ENCODE data around the gene VSTM2B. TPM values are rescaled to one million over a fixed set of nuclear protein-coding genes. Genes with fewer than 3 reads are reported as not detected.

The VSTM2B gene
- total and polyA plus RNA-seq, 2 of the 13 experiments (the other 11 are each of a cell fraction or from before 2014, with no cell fraction given) = not detected

DNA sequence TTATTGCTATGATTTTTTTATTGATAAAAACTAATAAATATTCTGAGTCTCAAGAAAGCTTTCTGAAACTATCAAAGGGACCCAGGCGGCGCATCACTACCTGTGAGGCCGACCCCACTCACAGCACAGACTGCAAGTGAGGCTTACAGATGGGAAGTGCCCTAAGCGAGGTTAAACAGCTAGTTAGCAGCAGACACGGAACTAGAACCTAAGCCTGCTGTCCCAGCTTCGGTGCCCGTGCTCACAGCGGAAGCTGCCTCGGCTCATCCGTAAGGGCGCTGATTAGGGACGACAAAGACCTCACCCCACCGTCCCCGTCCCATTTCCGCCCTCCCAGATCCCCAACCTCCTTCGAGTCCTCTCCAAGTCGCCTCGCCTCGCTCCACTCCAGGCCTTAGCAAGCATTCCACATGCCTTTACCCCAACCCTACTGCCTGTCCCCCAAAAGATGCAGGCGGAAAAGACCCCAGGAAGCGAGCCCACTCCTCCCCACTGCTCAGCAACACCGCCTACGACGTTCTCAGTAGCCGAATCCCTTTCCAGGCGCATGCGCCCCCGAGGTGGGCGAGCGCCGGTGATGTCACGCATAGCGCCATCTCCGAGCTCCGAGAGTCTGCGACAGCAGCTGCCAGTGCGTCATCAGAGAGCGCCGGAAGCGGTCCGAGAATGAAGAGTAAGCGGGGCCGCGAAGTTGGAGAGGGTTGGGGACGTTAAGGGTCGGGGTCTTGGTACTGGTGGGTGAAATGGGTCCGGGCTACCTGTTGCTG lies 80.0 kb downstream of the VSTM2B start, which contains the start of gene POP4 (continued):
- TF ChIP-seq ZNF484 (CRISPR knock-in tag; IDR thresholded peaks at IDR 0.05; ENCODE audit: borderline replicate concordance, low read depth) = no peak
- no peak for TF ChIP-seq ZNF263 (CRISPR knock-in tag; IDR thresholded peaks at IDR 0.05)
- TF ChIP-seq ZFYVE20 (CRISPR knock-in tag; IDR thresholded peaks at IDR 0.05; ENCODE audit: borderline replicate concordance, low read depth) = no peak
- TF ChIP-seq, protein P1, sequence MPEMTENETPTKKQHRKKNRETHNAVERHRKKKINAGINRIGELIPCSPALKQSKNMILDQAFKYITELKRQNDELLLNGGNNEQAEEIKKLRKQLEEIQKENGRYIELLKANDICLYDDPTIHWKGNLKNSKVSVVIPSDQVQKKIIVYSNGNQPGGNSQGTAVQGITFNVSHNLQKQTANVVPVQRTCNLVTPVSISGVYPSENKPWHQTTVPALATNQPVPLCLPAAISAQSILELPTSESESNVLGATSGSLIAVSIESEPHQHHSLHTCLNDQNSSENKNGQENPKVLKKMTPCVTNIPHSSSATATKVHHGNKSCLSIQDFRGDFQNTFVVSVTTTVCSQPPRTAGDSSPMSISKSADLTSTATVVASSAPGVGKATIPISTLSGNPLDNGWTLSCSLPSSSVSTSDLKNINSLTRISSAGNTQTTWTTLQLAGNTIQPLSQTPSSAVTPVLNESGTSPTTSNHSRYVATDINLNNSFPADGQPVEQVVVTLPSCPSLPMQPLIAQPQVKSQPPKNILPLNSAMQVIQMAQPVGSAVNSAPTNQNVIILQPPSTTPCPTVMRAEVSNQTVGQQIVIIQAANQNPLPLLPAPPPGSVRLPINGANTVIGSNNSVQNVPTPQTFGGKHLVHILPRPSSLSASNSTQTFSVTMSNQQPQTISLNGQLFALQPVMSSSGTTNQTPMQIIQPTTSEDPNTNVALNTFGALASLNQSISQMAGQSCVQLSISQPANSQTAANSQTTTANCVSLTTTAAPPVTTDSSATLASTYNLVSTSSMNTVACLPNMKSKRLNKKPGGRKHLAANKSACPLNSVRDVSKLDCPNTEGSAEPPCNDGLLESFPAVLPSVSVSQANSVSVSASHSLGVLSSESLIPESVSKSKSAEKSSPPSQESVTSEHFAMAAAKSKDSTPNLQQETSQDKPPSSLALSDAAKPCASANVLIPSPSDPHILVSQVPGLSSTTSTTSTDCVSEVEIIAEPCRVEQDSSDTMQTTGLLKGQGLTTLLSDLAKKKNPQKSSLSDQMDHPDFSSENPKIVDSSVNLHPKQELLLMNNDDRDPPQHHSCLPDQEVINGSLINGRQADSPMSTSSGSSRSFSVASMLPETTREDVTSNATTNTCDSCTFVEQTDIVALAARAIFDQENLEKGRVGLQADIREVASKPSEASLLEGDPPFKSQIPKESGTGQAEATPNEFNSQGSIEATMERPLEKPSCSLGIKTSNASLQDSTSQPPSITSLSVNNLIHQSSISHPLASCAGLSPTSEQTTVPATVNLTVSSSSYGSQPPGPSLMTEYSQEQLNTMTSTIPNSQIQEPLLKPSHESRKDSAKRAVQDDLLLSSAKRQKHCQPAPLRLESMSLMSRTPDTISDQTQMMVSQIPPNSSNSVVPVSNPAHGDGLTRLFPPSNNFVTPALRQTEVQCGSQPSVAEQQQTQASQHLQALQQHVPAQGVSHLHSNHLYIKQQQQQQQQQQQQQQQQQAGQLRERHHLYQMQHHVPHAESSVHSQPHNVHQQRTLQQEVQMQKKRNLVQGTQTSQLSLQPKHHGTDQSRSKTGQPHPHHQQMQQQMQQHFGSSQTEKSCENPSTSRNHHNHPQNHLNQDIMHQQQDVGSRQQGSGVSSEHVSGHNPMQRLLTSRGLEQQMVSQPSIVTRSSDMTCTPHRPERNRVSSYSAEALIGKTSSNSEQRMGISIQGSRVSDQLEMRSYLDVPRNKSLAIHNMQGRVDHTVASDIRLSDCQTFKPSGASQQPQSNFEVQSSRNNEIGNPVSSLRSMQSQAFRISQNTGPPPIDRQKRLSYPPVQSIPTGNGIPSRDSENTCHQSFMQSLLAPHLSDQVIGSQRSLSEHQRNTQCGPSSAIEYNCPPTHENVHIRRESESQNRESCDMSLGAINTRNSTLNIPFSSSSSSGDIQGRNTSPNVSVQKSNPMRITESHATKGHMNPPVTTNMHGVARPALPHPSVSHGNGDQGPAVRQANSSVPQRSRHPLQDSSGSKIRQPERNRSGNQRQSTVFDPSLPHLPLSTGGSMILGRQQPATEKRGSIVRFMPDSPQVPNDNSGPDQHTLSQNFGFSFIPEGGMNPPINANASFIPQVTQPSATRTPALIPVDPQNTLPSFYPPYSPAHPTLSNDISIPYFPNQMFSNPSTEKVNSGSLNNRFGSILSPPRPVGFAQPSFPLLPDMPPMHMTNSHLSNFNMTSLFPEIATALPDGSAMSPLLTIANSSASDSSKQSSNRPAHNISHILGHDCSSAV (CRISPR knock-in tag; IDR thresholded peaks at IDR 0.05; ENCODE audit: borderline replicate concordance) = no peak
- TF ChIP-seq ZNF326 (CRISPR knock-in tag; IDR thresholded peaks at IDR 0.05; ENCODE audit: borderline replicate concordance) = no peak
- TF ChIP-seq ATF7-NPFF (CRISPR knock-in tag; IDR thresholded peaks at IDR 0.05; ENCODE audit: low read depth) = no peak
- no peak for TF ChIP-seq IRX3 (CRISPR knock-in tag; IDR thresholded peaks at IDR 0.05; ENCODE audit: borderline replicate concordance, low read depth)
- TF ChIP-seq, protein P2, sequence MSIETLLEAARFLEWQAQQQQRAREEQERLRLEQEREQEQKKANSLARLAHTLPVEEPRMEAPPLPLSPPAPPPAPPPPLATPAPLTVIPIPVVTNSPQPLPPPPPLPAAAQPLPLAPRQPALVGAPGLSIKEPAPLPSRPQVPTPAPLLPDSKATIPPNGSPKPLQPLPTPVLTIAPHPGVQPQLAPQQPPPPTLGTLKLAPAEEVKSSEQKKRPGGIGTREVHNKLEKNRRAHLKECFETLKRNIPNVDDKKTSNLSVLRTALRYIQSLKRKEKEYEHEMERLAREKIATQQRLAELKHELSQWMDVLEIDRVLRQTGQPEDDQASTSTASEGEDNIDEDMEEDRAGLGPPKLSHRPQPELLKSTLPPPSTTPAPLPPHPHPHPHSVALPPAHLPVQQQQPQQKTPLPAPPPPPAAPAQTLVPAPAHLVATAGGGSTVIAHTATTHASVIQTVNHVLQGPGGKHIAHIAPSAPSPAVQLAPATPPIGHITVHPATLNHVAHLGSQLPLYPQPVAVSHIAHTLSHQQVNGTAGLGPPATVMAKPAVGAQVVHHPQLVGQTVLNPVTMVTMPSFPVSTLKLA (IDR thresholded peaks at IDR 0.05) = no peak
- no peak for TF ChIP-seq ZFAT (CRISPR knock-in tag; conservative IDR thresholded peaks at IDR 0.05)
- TF ChIP-seq, protein P3, sequence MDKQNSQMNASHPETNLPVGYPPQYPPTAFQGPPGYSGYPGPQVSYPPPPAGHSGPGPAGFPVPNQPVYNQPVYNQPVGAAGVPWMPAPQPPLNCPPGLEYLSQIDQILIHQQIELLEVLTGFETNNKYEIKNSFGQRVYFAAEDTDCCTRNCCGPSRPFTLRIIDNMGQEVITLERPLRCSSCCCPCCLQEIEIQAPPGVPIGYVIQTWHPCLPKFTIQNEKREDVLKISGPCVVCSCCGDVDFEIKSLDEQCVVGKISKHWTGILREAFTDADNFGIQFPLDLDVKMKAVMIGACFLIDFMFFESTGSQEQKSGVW (CRISPR knock-in tag; IDR thresholded peaks at IDR 0.05; ENCODE audit: borderline replicate concordance) = no peak
- TF ChIP-seq, protein P4, sequence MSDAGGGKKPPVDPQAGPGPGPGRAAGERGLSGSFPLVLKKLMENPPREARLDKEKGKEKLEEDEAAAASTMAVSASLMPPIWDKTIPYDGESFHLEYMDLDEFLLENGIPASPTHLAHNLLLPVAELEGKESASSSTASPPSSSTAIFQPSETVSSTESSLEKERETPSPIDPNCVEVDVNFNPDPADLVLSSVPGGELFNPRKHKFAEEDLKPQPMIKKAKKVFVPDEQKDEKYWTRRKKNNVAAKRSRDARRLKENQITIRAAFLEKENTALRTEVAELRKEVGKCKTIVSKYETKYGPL (CRISPR knock-in tag; IDR thresholded peaks at IDR 0.05) = no peak
- TF ChIP-seq NR2C2 (CRISPR knock-in tag; IDR thresholded peaks at IDR 0.05; ENCODE audit: borderline replicate concordance) = peak; percentile 75; the same call in 1 of the 2 replicates
- peak; percentile 99 for TF ChIP-seq ELF1 (CRISPR knock-in tag; IDR thresholded peaks at IDR 0.05)
- no peak for TF ChIP-seq SMARCE1 (IDR thresholded peaks at IDR 0.05; ENCODE audit: borderline replicate concordance)
- TF ChIP-seq, protein P5, sequence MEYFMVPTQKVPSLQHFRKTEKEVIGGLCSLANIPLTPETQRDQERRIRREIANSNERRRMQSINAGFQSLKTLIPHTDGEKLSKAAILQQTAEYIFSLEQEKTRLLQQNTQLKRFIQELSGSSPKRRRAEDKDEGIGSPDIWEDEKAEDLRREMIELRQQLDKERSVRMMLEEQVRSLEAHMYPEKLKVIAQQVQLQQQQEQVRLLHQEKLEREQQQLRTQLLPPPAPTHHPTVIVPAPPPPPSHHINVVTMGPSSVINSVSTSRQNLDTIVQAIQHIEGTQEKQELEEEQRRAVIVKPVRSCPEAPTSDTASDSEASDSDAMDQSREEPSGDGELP (IDR thresholded peaks at IDR 0.05; ENCODE audit: borderline replicate concordance, low read depth) = peak; percentile 82; the same call in 1 of the 2 replicates
- TF ChIP-seq CENPT (CRISPR knock-in tag; IDR thresholded peaks at IDR 0.05; ENCODE audit: low read depth) = no peak
